HL-60 (cell line): ENCODE data around the gene CTDNEP1.

Experiments
- CTCF ChIP-seq: IDR thresholded peaks from one replicate; pipeline ENCODE4 v1.5.1; 2011; ENCODE audit warnings: low read length, control low read depth, inconsistent platforms; ENCODE audit not compliant: insufficient read depth
- GABPA ChIP-seq: IDR thresholded peaks from 2 replicates; pipeline ENCODE4 v1.6.1; 2012; ENCODE audit warnings: low read depth
- POLR2AphosphoS5 ChIP-seq: IDR thresholded peaks from 2 replicates; pipeline ENCODE4 v1.6.1; 2012; ENCODE audit warnings: low read depth
- REST ChIP-seq: IDR thresholded peaks from 2 replicates; pipeline ENCODE4 v1.6.1; 2012; ENCODE audit warnings: low read depth; ENCODE audit not compliant: insufficient replicate concordance

GRCh38 chr17:7285679-7286078 is 34.1 kb upstream of the CTDNEP1 start:
- TF ChIP-seq CTCF (no peak), POLR2AphosphoS5 (no peak), GABPA (no peak), REST (no peak)
